Uterus (tissue), 4 donors: Measurements from ENCODE around the gene EYA3. TPM values are rescaled to one million over a fixed set of nuclear protein-coding genes. Genes with fewer than 3 reads are reported as not detected.

Experiments used
- DNase-seq, 2 donors: peaks; one replicate each; pipeline ENCODE4 v3.0.0-alpha.2; 2019 to 2020
- H3K27ac ChIP-seq, 2 donors: fragments of 200-600 bp; sonication (generic); 1 replicate in 1 of 2; 2 replicates in 1 of 2; pipeline ENCODE4 v1.5.1; 2016 to 2018
- H3K27me3 ChIP-seq, 2 donors: fragments of 200-600 bp; sonication (generic); one replicate each; pipeline ENCODE4 v1.5.1; 2018 to 2019; ENCODE audit warnings: control low read depth in 1 of 2
- H3K36me3 ChIP-seq, 2 donors: fragments of 200-600 bp; sonication (generic); one replicate each; pipeline ENCODE4 v1.5.1; 2019; ENCODE audit warnings: control low read depth in 1 of 2
- H3K4me1 ChIP-seq, 2 donors: fragments of 200-600 bp; sonication (generic); one replicate each; pipeline ENCODE4 v1.5.1; 2018 to 2019; ENCODE audit warnings: control low read depth in 1 of 2
- H3K4me3 ChIP-seq, 2 donors: fragments of 200-600 bp; sonication (generic); 1 replicate in 1 of 2; 2 replicates in 1 of 2; pipeline ENCODE4 v1.5.1; 2018 to 2019; ENCODE audit warnings: mild to moderate bottlenecking in 1 of 2
- H3K9me3 ChIP-seq, 2 donors: fragments of 200-600 bp; sonication (generic); one replicate each; pipeline ENCODE4 v1.5.1; 2019; ENCODE audit warnings: control low read depth in 1 of 2
- CTCF ChIP-seq, 4 experiments: fragments of 200-600 bp in 2 of 4; fragments of 450-650 bp in 2 of 4; sonication (generic) in 2 of 4; IDR thresholded peaks; one replicate each; pipeline ENCODE4 v1.5.1; 2016 to 2019; ENCODE audit warnings: antibody characterized with exemption in 4 of 4, mild to moderate bottlenecking in 2 of 4, moderate library complexity in 1 of 4
- POLR2A ChIP-seq, 2 donors: fragments of 450-650 bp; IDR thresholded peaks; one replicate each; pipeline ENCODE4 v1.6.1; 2016; ENCODE audit warnings: antibody characterized with exemption in 2 of 2, mild to moderate bottlenecking in 1 of 2, moderate library complexity in 1 of 2
- intact Hi-C: fragments of 100-400 bp; cut with DNase I; formaldehyde crosslinking; loops from one replicate; pipeline ENCODE4 v1.15.1; 2023; ENCODE audit warnings: low total_unique reads
- total RNA-seq, 4 donors: library from RNA; depleted of rRNA in 3 of 4; stranded (reverse); fragments of >200 nt in 3 of 4; gene quantifications; one replicate each; pipeline versions ENCODE4 v1.1.0 to v1.2.4, GENCODE V29; 2014 to 2023
- donor health status: DM: yes; HTN: yes; CAD: no.

The EYA3 gene
- total RNA-seq, 4 donors from 2014 or later = 7.2 to 30.4 (median 13.1) TPM

GRCh38 chr1:28126783-28127490 is 38.5 kb upstream of the EYA3 start:
- Histone ChIP-seq H3K27ac (no peak overlapping the region), H3K27me3 (no peaks in the 10 kb centered on the region), H3K36me3 (no peaks in the 10 kb centered on the region), H3K9me3 (no peaks in the 10 kb centered on the region), H3K4me3 (no peak overlapping the region), H3K4me1 (no peaks in the 10 kb centered on the region)
- no peak for DNase-seq
- intact Hi-C loops = no loop called here
- TF ChIP-seq POLR2A (IDR thresholded peaks at IDR 0.05) (no peak), CTCF (IDR thresholded peaks at IDR 0.05) (no peak)

GRCh38 chr1:28126212-28126611 is 37.8 kb upstream of the EYA3 start:
- TF ChIP-seq POLR2A (IDR thresholded peaks at IDR 0.05) = no peak
- TF ChIP-seq CTCF (IDR thresholded peaks at IDR 0.05) = no peak
- no peak for DNase-seq
- Histone ChIP-seq H3K4me1 (no peaks in the 10 kb centered on the region), H3K36me3 (no peaks in the 10 kb centered on the region), H3K27me3 (no peaks in the 10 kb centered on the region), H3K9me3 (no peaks in the 10 kb centered on the region), H3K27ac (no peak overlapping the region), H3K4me3 (no peak overlapping the region)
- intact Hi-C loops = no loop called here

- no peak for TF ChIP-seq CTCF (IDR thresholded peaks at IDR 0.05)
- TF ChIP-seq POLR2A (IDR thresholded peaks at IDR 0.05) = no peak
- H3K36me3 ChIP-seq = no peaks in the 10 kb centered on the region
- H3K4me1 ChIP-seq = no peaks in the 10 kb centered on the region
- H3K27me3 ChIP-seq = no peaks in the 10 kb centered on the region
- H3K4me3 ChIP-seq = no peak overlapping the region
- intact Hi-C loops = no loop called here
- H3K27ac ChIP-seq = peak overlapping the region in 1 of 2 donors; percentile 55
- no peaks in the 10 kb centered on the region for H3K9me3 ChIP-seq
- DNase-seq = no peak
These were observed 35.1 kb upstream of the EYA3 start for GRCh38 chr1:28123461-28123961.

DNA sequence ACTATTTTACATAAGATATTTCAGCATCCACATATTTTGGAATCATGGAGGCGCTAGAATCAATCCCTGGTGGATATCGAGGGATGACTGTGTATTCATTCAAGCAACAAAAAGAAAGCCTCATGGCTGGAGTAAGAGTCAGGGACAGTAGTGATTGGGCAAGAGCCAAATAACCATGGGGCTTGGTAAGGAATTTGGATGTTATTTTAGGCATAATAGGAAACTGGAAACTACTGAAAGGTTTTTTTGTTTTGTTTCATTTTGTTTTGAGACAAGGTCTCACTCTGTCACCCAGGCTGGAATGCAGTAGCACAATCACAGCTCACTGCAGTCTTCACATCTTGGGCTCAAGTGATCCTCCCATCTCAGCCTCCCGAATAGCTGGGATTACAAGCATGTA is 33.8 kb upstream of the EYA3 start:
- Histone ChIP-seq H3K36me3 (no peaks in the 10 kb centered on the region), H3K4me1 (no peaks in the 10 kb centered on the region), H3K9me3 (no peaks in the 10 kb centered on the region), H3K4me3 (no peak overlapping the region), H3K27me3 (no peaks in the 10 kb centered on the region), H3K27ac (no peak overlapping the region)
- no peak for TF ChIP-seq CTCF (IDR thresholded peaks at IDR 0.05)
- TF ChIP-seq POLR2A (IDR thresholded peaks at IDR 0.05) = no peak
- intact Hi-C loops = no loop called here
- no peak for DNase-seq

DNA sequence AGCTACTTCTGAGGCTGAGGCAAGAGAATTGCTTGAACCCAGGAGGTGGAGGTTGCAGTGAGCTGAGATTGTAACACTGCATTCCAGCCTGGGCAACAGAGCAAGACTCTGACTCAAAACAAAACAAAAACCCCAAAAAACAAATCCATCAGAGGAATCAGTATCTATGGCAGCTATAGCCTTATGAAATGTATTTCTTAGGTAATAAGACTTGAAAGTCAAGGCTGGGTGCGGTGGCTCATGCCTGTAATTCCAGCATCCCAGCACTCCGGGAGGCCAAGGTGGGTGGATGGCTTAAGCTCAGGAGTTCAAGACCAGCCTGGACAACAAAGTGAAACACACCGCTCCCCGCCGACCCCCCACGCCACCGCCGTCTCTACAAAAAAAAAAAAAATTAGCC is 31.1 kb upstream of the EYA3 start:
- no peaks in the 10 kb centered on the region for H3K36me3 ChIP-seq
- no peaks in the 10 kb centered on the region for H3K27me3 ChIP-seq
- no peaks in the 10 kb centered on the region for H3K4me1 ChIP-seq
- no peak for TF ChIP-seq CTCF (IDR thresholded peaks at IDR 0.05)
- intact Hi-C loops = no loop called here
- DNase-seq = no peak
- no peak overlapping the region for H3K27ac ChIP-seq
- no peak overlapping the region for H3K4me3 ChIP-seq
- no peaks in the 10 kb centered on the region for H3K9me3 ChIP-seq
